ENCODE data around the gene TGFB3. TPM values are rescaled to one million over a fixed set of nuclear protein-coding genes. Genes with fewer than 3 reads are reported as not detected.

The TGFB3 gene
- total RNA-seq, 2 donors from 2014 or later = 136 to 140 TPM

GRCh38 chr14:75952489-75952888 is 29.3 kb downstream of the TGFB3 start:
- Histone ChIP-seq H3K27me3 (replicated peaks; ENCODE audit: insufficient read depth) (no peaks in the 10 kb centered on the region), H3K4me1 (replicated peaks) (no peaks in the 10 kb centered on the region), H3K4me3 (no peak overlapping the region), H3K9me3 (no peaks in the 10 kb centered on the region), H3K36me3 (no peaks in the 10 kb centered on the region), H3K27ac (no peak overlapping the region)
- intact Hi-C loops (cut with DNase I) = no loop called here
- TF ChIP-seq POLR2A (IDR thresholded peaks at IDR 0.05) (no peak), POLR2AphosphoS5 (IDR thresholded peaks at IDR 0.05) (no peak)
- 95% methylated on average over 3 of the region's 3 CpGs for WGBS
- no peak for DNase-seq (ENCODE audit: low spot score)

GRCh38 chr14:75946785-75947184 is 35.0 kb downstream of the TGFB3 start:
- 89% methylated on average over 5 of the region's 5 CpGs for whole genome bisulfite sequencing
- TF ChIP-seq POLR2AphosphoS5 (IDR thresholded peaks at IDR 0.05) (no peak), POLR2A (IDR thresholded peaks at IDR 0.05) (no peak), CTCF (IDR thresholded peaks at IDR 0.05) (no peak)
- intact Hi-C loops (cut with DNase I) = no loop called here
- no peaks in the 10 kb centered on the region for H3K36me3 ChIP-seq
- no peak overlapping the region for H3K27ac ChIP-seq
- no peaks in the 10 kb centered on the region for H3K9me3 ChIP-seq
- no peaks in the 10 kb centered on the region for H3K4me1 ChIP-seq (replicated peaks)
- H3K4me3 ChIP-seq = no peak overlapping the region
- no peak for DNase-seq (ENCODE audit: low spot score)
- H3K27me3 ChIP-seq (replicated peaks; ENCODE audit: insufficient read depth) = no peaks in the 10 kb centered on the region

- DNase-seq (ENCODE audit: low spot score) = no peak
- 95% methylated on average over 4 of the region's 4 CpGs for WGBS
- H3K27me3 ChIP-seq (replicated peaks; ENCODE audit: insufficient read depth) = no peaks in the 10 kb centered on the region
- intact Hi-C loops (cut with DNase I) = no loop called here
- no peak overlapping the region for H3K4me3 ChIP-seq
- H3K27ac ChIP-seq = no peak overlapping the region
- H3K36me3 ChIP-seq = no peaks in the 10 kb centered on the region
- H3K4me1 ChIP-seq (replicated peaks) = no peaks in the 10 kb centered on the region
- H3K9me3 ChIP-seq = no peaks in the 10 kb centered on the region
- no peak for TF ChIP-seq CTCF (IDR thresholded peaks at IDR 0.05)
- no peak for TF ChIP-seq POLR2AphosphoS5 (IDR thresholded peaks at IDR 0.05)
- TF ChIP-seq POLR2A (IDR thresholded peaks at IDR 0.05) = no peak
Observed at GRCh38 chr14:75944607-75945241, 37.1 kb downstream of the TGFB3 start.

- H3K4me3 ChIP-seq = no peak overlapping the region
- TF ChIP-seq POLR2A (IDR thresholded peaks at IDR 0.05) (no peak), POLR2AphosphoS5 (IDR thresholded peaks at IDR 0.05) (no peak), CTCF (IDR thresholded peaks at IDR 0.05) (no peak)
- no peaks in the 10 kb centered on the region for H3K9me3 ChIP-seq
- intact Hi-C loops (cut with DNase I) = no loop called here
- H3K4me1 ChIP-seq (replicated peaks) = no peaks in the 10 kb centered on the region
- no peak for DNase-seq (ENCODE audit: low spot score)
- no peak overlapping the region for H3K27ac ChIP-seq
- H3K27me3 ChIP-seq (replicated peaks; ENCODE audit: insufficient read depth) = no peaks in the 10 kb centered on the region
- H3K36me3 ChIP-seq = no peaks in the 10 kb centered on the region
- WGBS = 81% methylated on average over 4 of the region's 4 CpGs
Observed at GRCh38 chr14:75941030-75941429, 40.8 kb downstream of the TGFB3 start.

- Histone ChIP-seq H3K4me3 (no peak overlapping the region), H3K36me3 (no peaks in the 10 kb centered on the region), H3K27ac (no peak overlapping the region), H3K4me1 (replicated peaks) (no peaks in the 10 kb centered on the region), H3K9me3 (no peaks in the 10 kb centered on the region), H3K27me3 (replicated peaks; ENCODE audit: insufficient read depth) (no peaks in the 10 kb centered on the region)
- intact Hi-C loops (cut with DNase I) = no loop called here
- TF ChIP-seq POLR2A (IDR thresholded peaks at IDR 0.05) (no peak), CTCF (IDR thresholded peaks at IDR 0.05) (no peak), POLR2AphosphoS5 (IDR thresholded peaks at IDR 0.05) (no peak)
- DNase-seq (ENCODE audit: low spot score) = no peak
- 78% methylated on average over 1 of the region's 1 CpG for WGBS
Observed at GRCh38 chr14:75939200-75939599, 42.6 kb downstream of the TGFB3 start.
